Measurements from ENCODE around the gene UBE2H. TPM values are rescaled to one million over a fixed set of nuclear protein-coding genes. Genes with fewer than 3 reads are reported as not detected.

Gene UBE2H
- total RNA-seq, 1 donor from 2014 or later, result 112 TPM

DNA sequence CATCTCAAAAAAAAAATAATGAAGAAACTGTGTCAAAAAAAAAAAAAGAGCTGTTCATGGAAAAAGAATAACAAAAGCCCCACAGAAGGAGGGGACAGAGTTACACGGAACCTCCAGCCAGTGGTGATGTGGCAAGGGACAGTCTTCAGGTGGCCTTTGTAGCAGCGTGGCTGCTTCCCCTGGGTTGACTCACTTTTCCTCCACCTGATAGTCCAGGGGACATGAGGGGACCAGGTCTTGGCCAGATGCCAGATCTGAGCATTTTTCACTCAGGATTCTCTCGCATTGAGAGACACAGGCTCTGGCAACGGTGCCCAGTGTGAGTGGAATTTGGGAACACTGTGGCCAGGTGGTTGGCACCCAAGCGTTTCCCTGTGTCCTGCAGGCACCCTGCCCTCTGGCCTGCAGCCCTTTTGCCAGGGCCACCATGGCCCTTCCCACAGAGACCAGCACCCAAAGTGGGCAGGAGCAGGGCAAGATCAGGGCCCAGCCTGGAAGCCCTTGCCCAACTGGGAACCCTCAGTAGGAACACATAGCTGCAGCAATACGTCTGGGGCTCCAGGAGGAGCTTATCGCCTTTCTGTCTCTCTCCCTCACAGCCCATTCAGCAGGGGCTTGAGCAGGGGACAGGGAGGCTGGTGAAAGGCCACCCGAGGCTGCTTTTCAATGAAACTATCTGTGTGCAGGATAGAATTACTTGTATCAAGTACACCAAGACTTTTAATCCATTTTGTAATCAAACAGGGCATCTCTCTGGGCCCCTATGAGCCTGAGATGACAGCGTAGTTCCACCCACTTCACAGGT is 159.1 kb downstream of the UBE2H start:
- intact Hi-C loops (cut with micrococcal nuclease), result no loop called here
- Histone ChIP-seq H3K4me1 (no peaks in the 10 kb centered on the region), H3K36me3 (no peaks in the 10 kb centered on the region), H3K4me3 (no peak overlapping the region), H3K27ac (replicated peaks) (no peak overlapping the region), H3K9me3 (replicated peaks) (no peaks in the 10 kb centered on the region), H3K27me3 (ENCODE audit: low read depth) (peaks cover 28% of the 10 kb centered on the region)
- no peak for DNase-seq
- TF ChIP-seq, protein P1, sequence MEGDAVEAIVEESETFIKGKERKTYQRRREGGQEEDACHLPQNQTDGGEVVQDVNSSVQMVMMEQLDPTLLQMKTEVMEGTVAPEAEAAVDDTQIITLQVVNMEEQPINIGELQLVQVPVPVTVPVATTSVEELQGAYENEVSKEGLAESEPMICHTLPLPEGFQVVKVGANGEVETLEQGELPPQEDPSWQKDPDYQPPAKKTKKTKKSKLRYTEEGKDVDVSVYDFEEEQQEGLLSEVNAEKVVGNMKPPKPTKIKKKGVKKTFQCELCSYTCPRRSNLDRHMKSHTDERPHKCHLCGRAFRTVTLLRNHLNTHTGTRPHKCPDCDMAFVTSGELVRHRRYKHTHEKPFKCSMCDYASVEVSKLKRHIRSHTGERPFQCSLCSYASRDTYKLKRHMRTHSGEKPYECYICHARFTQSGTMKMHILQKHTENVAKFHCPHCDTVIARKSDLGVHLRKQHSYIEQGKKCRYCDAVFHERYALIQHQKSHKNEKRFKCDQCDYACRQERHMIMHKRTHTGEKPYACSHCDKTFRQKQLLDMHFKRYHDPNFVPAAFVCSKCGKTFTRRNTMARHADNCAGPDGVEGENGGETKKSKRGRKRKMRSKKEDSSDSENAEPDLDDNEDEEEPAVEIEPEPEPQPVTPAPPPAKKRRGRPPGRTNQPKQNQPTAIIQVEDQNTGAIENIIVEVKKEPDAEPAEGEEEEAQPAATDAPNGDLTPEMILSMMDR (IDR thresholded peaks at IDR 0.05; ENCODE audit: borderline replicate concordance), result no peak

DNA sequence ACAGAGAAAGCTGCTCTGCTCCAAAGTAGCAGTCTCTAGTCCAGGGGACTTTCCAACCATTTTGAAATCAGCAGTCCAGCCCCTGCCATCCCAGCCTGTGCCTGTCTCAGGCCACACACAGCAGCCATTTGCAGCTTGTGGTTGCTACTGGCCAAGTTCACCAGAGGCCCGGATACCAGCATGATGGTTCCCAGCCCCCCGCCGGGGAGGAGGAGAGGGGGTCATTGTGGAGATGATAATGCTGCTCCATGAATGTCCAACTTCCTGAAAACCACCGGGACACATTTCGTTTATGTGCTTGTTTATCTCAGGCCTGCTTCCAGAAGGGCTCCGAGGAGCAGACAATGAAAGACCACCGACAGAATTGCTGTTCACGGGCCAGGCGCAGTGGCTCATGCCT is 160.0 kb downstream of the UBE2H start:
- TF ChIP-seq, protein P1 (IDR thresholded peaks at IDR 0.05; ENCODE audit: borderline replicate concordance), result no peak
- intact Hi-C loops (cut with micrococcal nuclease), result no loop called here
- H3K27me3 ChIP-seq (ENCODE audit: low read depth), result peaks cover 37% of the 10 kb centered on the region
- no peaks in the 10 kb centered on the region for H3K4me1 ChIP-seq
- H3K4me3 ChIP-seq, result no peak overlapping the region
- H3K36me3 ChIP-seq, result no peaks in the 10 kb centered on the region
- no peak overlapping the region for H3K27ac ChIP-seq (replicated peaks)
- DNase-seq, result no peak
- H3K9me3 ChIP-seq (replicated peaks), result no peaks in the 10 kb centered on the region

DNA sequence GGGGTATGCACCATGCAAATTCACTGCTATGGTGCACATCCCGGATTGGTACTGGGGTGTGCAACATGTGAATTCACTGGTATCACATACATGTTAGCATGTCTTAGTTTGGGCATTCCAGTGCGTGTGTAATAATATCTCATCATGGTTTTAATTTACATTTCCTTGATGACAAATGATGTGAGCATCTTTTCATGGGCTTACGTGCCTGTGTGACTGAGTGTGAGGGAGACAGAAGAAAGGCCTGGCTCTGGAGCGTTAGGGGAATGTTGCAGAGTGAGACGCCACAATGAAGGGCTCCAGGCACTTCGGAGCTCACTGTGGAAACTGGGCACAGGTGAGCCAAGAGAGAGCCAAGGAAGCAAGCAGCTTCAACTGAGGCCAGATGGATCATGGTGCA is 162.6 kb downstream of the UBE2H start:
- intact Hi-C loops (cut with micrococcal nuclease), result no loop called here
- no peaks in the 10 kb centered on the region for H3K9me3 ChIP-seq (replicated peaks)
- DNase-seq, result no peak
- H3K27ac ChIP-seq (replicated peaks), result no peak overlapping the region
- peaks cover 10% of the 10 kb centered on the region for H3K4me1 ChIP-seq
- no peaks in the 10 kb centered on the region for H3K36me3 ChIP-seq
- peaks cover 63% of the 10 kb centered on the region for H3K27me3 ChIP-seq (ENCODE audit: low read depth)
- H3K4me3 ChIP-seq, result no peak overlapping the region
- TF ChIP-seq, protein P1 (IDR thresholded peaks at IDR 0.05; ENCODE audit: borderline replicate concordance), result no peak

DNA sequence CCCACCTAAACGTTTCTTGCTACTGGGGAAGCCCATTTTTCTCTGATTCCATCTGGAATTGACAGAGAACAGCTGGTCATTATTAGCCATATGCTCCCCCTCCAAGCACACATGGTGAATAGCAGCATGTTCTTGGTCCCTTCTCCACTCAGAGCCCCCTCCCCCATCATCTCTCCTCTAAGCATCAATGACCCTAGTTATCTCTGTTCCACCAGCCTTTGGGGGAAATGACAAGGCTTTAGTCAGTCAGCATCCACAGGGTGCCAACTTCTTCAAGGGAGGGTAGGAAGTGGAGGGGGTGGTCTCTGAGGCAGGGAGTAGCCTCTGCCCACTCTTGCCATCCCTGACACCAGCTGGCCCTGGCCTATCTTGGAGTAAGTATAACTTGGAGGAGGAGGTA is 163.1 kb downstream of the UBE2H start:
- Histone ChIP-seq H3K4me3 (no peak overlapping the region), H3K36me3 (no peaks in the 10 kb centered on the region), H3K27ac (replicated peaks) (no peak overlapping the region), H3K9me3 (replicated peaks) (no peaks in the 10 kb centered on the region), H3K4me1 (peaks cover 15% of the 10 kb centered on the region), H3K27me3 (ENCODE audit: low read depth) (peaks cover 68% of the 10 kb centered on the region)
- TF ChIP-seq, protein P1 (IDR thresholded peaks at IDR 0.05; ENCODE audit: borderline replicate concordance), result no peak
- intact Hi-C loops (cut with micrococcal nuclease), result no loop called here
- no peak for DNase-seq

DNA sequence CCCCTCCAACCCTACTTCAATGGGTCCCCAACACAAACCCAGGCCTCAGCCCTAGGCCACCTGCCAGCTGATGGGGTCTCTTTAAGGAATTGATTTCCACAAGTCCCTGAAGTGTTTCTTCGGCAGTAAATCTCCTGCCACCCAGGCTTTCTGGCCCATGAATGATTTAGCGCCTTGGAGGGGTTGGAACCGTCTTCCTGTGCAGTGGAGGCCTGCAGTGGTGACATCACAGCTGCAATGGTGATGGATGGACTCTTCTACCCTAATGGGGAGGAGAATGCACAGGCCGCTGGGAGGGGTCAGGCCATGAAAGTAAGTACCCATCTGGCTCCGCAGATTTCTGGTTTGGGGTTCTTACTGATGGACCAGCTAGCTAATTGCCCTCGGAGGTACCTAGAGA is 163.8 kb downstream of the UBE2H start:
- Histone ChIP-seq H3K9me3 (replicated peaks) (no peaks in the 10 kb centered on the region), H3K4me1 (peaks cover 20% of the 10 kb centered on the region), H3K36me3 (no peaks in the 10 kb centered on the region), H3K4me3 (no peak overlapping the region), H3K27ac (replicated peaks) (no peak overlapping the region), H3K27me3 (ENCODE audit: low read depth) (peaks cover 75% of the 10 kb centered on the region)
- intact Hi-C loops (cut with micrococcal nuclease), result no loop called here
- TF ChIP-seq, protein P1 (IDR thresholded peaks at IDR 0.05; ENCODE audit: borderline replicate concordance), result no peak
- DNase-seq, result no peak
